GM21526 (cell line): ENCODE results near the gene OLFM3.

Experiments
- ATAC-seq: cut with Tn5 transposase; IDR thresholded peaks from one replicate; pipeline ENCODE4 v1.9.1; 2021; ENCODE audit warnings: moderate library complexity; ENCODE audit not compliant: unreplicated experiment, low FRiP score

The OLFM3 gene

DNA sequence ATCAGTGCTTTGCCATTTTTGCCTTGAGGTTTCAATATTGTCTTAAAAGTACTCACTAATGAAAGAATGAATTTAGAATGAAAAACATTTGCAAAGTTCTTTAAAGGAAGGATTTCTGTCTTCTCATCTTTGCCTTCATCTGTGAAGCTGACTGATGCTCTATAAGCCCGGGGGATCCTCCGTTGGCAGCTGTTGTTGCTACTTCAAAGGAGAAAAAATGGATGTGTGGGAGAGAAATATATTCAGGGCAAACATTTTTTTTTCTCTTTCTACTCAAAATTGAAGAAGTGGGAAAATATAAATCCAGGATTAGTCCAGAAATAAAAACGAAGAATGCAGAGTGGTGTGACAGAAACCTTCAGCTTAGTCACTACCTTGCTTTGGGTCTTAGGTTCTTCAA is 142.5 kb downstream of the OLFM3 start:
- ATAC-seq = no peak

DNA sequence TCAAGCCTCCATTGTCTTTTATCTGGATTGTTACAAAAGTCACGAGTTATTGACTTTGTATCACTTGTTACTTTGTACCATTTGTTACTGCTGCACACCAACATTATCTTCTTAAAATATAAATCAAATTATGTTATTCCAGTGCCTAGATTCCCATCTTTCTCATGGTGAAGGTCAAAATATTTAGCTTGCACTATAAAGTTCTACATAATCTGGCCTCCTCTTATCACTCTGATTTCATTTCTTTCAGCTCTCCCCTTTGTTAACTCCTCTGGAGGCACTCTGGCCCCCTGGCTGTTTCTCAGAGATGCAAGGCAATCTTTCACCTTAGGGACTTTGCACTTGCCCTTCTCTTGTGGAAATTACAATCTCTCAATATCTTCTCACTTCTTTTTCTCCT is 143.8 kb downstream of the OLFM3 start:
- ATAC-seq = no peak

DNA sequence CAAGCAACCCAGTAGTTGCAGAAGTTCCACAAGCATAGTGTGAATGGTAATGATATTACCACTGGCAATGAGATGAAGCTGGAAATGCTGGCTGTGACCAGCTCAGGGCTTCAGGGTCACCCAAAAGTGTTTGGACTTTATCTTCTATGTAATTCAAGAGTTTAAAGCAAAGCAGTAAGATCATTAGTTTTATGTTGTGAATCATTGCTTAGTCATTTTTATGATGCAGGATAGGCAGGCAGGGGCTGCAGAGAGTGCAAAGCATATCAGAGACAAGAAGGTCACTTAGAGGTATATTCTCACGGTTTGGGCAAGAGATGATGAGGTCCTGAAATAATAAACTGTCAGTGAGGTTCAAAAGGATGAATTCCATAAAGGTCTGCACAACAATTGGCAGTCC is 147.4 kb downstream of the OLFM3 start:
- ATAC-seq = no peak

DNA sequence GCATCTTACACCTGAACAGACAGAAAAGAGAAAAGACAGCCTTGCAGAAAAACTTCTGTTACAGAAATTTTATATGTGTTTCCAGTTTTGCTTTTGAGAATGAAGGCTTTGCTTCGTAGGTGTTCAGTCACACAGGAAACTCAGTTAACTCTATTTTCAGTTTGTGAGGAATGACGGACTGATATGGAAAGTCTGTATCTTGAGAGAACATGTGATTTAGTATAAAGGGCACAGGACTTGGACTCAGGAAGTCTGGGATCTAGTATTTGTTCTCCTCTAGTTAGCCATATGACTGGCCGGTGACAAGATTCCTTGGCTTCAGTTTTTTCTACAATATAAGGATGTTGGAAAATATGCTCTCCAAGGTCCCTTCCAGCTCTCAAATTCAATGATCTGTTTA is 149.1 kb downstream of the OLFM3 start:
- no peak for ATAC-seq

DNA sequence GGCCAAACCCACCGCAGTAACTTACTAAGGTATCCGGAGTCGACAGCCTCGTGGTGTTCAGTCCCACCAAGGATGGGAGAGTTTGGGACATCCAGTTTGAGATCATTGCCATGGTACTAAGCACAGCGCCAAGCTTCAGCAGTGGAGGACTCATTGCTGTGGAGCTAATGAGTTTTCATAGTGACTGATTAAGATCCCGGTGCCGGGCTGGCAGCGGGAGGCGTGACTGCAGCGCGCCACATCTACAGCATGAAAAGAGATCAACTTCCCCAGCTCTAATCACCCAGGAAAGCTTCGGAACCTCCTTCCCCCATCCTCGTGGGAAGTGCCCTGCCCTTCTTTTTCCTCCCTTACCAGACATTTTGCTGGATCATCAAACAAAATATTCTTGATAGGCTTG is 149.9 kb downstream of the OLFM3 start:
- ATAC-seq = no peak

DNA sequence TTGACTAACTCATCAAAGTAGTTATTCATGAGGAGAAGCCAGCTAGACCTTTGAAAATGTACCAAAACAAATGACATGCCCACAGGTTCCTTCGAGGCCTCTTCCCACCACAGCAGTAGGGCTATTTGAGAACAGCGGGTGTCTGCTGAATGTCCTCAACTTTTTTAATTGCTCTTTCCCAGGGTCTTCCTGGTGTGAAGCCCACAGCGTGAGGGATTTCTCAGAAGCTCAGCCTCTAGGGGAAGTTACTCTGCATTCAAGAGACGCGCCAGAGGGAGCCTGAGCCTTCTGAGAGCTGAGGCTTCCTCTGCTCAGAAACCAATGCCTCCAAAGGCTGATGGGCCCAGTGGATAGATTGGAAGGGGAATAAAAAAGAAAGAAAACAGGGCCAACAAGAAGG is 153.6 kb downstream of the OLFM3 start:
- ATAC-seq = no peak

DNA sequence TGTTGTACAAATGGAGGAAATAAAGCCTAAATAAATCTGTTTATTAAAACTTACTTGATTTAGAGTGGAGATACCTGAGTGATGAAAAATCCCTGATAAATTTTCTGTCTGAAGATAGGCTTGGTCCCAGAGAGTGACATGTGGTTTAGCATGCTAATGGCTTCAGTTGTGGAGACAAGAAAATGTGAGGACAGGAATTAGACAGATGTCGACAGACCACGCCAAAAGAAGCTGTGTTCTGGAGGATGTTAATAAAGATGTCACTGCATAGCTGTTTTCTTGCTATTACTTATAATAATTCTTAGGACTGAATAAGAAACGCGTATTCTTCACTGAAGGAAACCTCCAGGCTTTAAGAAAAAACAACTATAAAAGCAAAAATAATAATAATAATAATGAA is 154.9 kb downstream of the OLFM3 start:
- no peak for ATAC-seq

DNA sequence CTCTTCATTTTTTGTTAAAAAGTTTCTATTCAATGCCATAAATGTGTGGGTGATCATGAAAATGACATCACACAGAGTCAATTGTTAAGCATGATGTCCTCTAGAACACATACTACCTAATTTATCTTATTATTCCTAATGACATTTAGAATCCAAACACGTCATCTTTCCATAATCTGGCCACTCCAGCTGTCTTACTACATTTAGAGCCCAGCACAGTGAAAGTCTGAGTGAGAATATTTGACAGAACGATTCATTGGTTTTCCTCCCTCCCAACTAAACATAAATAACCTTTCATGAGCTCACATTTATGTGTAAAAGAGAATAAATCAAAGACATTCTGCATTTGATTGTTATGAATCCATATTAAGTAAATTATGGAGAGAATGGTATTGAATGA is 160.7 kb downstream of the OLFM3 start:
- no peak for ATAC-seq

DNA sequence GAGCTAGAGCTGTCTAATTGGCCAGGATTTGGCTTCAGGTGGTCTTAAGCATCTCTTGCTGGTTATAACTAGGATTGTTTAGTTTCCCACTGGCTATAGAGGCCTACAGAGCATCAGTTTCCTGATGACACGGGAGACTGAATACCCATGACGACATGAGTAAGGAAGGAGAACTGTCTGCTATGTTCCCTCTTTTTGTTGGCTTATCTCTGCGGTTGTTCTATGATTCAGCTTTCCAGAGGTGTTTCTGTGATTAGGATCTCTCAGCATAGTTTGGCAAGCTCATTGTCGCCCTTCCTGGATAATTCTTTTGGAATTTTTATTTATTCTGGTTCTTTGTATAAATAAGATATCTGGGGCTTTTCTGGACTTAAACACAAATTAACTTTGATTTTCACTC is 163.4 kb downstream of the OLFM3 start:
- no peak for ATAC-seq

DNA sequence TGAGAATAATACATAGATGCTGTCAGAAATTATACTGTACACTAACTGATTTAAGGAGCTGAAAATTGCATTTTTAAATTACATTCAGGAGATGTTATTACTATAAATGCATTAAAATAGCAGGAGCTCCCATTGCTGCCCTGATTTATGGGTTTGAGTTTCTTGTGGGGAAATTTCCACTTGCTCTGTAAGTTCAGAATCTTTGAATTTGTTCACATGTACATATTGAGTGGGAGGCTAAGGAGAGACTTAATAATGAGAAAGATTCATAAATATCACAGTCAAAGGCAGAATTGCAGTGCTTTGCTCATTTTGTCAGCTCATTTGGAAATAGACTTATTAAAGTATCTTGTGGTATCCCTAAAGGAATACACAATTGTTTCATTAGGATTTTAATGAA is 170.3 kb downstream of the OLFM3 start:
- no peak for ATAC-seq

DNA sequence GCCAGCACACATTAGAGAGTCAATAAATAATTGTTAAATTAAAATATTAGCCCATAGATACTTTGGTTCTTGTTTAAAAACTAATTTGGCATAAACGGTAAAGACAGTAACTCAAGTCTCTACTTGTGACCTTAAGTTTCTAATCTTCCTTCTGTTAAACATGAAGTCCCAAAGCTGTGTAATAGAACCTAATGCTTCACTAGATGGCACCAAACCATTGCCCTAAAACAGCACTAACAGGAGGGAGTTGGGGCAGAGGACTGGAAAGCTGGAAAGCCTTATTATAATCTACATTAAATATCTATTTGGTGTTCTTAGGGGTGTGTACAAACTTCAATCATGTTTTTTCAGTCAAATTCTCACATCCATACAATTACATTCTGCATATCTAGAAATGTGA is 176.7 kb downstream of the OLFM3 start:
- no peak for ATAC-seq

DNA sequence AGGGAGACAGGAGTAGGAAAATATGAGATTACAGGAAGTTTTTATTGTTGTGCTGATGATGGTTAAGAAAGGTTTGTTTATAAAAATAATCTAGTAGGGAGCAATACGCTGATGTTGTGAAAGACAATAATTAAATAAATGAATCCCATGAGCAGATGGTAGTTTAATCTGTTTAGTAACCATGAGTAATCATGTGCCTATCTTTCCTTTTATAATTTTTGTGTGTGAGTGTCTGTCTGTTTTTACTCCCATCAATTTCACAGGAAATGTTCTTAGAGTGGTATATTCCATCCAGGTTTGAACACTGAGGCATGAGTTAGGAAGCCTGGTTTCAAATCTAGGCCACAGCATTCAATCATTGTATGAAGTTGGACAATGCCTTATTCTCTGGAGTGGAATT is 180.5 kb downstream of the OLFM3 start:
- ATAC-seq = no peak

DNA sequence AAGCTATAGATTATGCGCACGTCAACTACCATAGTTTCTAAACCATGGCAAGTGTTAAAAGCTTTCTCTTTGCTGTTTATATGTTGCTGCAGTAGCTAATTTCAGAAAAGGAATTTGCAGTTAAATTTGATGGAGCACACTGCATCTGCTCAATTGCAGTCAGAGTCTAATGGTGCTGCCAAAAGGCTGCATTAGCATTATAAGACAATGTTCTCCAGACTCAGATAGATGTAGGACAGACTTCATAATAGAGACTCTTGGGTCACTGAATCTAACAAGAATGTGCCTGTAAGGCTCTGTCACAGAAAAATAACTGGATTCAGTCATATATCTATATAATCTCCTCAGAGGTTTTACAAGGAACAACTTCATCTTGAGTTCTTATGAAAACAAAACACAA is 198.3 kb downstream of the OLFM3 start:
- ATAC-seq = no peak

DNA sequence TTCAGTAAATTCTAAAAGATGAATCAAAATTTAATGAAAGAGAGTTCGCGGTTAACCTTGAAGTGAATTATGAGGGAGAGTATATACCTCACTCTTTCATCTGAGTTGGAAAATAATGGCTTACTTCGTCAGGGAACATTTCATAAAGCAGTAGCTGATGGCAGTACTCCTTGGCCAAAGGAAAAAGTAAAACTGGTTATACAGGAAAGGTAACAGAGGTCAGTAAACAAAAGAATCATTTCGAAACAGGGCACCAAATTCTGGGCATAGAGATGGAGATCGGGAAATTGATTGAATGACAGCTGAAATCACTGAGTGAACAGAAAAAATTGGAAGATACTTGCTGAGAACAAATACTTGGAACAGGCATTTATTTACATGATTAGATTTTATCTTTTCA is 199.0 kb downstream of the OLFM3 start:
- ATAC-seq = no peak

DNA sequence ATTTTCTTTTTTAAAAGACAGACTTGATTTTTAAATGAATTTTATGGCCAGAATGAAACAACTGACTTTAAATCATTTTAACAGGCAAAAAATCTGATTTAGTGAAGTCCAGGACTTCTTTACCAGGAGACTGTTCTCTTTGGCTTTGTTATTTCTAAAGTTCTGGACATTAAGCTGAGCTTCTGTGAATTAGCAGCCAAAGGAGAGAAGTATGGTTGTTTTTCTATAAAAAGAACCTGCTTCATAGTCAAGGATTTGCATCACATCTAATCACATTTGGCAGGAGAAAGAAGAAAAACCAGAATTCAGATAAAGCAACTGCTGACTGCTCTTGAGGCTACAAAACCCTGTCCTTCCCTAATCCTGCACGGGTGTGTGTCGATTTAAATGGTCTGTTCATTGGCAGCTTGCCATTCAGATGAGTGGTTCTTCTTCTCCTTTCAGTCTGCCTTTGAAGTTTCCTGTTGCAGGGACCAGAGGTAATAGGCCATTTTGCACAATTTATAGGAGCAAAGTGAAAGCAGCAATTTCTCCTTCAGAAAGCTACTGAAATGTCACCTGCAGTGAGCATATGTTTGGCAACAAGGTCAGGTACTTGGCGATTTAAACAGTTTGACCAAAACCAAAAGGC is 215.4 kb downstream of the OLFM3 start:
- ATAC-seq = no peak

DNA sequence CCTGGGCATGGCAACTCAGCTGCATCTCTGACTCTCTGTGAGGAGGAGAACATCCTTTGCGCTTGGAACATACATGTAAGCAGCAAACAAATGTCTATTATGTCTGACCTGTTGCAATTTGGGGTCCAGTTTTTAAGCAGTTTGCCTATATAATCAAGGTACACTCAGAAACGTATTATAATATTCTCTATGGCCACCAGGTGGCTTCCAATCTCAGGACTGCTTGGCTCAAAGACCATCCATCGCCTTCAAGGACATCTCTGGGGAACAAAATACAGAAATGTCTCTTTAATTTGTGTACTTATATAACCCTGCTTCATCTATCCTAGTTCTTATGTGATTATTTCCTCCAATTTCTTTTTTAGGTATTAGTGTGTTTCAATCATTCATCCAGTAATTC is 227.2 kb downstream of the OLFM3 start:
- ATAC-seq = peak; percentile 85

DNA sequence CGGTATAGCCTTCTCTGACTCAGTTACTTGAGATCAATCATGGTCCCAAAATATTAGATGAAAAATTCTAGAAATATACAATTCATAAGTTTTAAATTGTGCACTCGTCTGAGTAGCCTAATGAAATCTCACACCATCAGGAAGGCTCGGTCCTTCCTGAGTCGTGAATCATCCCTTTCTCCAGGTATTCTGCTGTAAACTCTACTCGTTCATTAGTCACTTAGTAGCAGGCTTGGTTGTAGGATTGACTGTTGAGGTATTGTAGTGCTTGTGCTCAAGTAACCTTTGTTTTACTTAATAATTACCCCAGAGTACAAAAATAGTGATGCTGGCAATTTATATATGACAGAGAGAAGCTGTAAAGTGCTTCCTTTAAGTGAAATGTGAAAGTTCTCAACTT is 238.7 kb downstream of the OLFM3 start:
- ATAC-seq = no peak

DNA sequence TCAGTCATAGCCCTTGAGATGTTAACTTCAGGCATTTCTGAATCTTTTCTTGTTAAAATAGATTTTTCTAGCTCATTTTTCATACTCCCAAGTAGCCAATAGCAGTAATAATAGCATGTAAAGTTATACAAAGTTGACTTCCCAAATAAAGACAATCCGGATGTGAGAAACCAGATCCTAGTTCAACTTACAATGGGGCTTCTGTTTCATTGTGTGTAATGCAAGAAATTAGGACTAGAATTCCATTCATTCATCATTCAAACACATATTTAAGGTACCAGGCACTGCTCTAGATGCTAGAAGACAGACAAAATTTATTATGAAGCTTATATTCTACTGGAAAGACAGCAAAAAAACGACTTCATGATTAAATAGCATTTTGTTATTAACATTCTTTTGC is 240.3 kb downstream of the OLFM3 start:
- ATAC-seq = no peak
